Retinal pigment epithelial cell (primary cell): ENCODE results near the gene SCAANT1.
A peak's percentile ranks its signal among the peaks of the same experiment; 100 is the strongest.

Experiments used
- DNase-seq: peaks from one replicate; pipeline ENCODE4 v3.0.0-alpha.2; 2010; ENCODE audit warnings: low read depth
- H3K4me3 ChIP-seq: 2 replicates; pipeline ENCODE4 v1.5.1; 2011; ENCODE audit warnings: mild to moderate bottlenecking, low read length, control low read depth, moderate library complexity
- CTCF ChIP-seq: conservative IDR thresholded peaks from 2 replicates; pipeline ENCODE4 v1.5.1; 2011; ENCODE audit warnings: low read depth, low read length, control low read depth, inconsistent platforms

Gene SCAANT1

GRCh38 chr3:63864008-63864964 is 47.9 kb downstream of the SCAANT1 start:
- DNase-seq, result no peak
- TF ChIP-seq CTCF, result no peak
- peak overlapping the region; percentile 68 for H3K4me3 ChIP-seq

GRCh38 chr3:63863150-63864007 is 48.8 kb downstream of the SCAANT1 start, which contains the start of the genes ATXN7 and THOC7:
Gene ATXN7, plus strand, starts transcription at chr3:63863867. Its CDS starts 48,732 bp downstream, at chr3:63912599.
Gene THOC7, minus strand, starts transcription at chr3:63863805. Its CDS starts 15 bp downstream, at chr3:63863790.
- TF ChIP-seq CTCF, result no peak
- no peak for DNase-seq
- H3K4me3 ChIP-seq, result peak within 1 kb of the TSS; percentile 78

DNA sequence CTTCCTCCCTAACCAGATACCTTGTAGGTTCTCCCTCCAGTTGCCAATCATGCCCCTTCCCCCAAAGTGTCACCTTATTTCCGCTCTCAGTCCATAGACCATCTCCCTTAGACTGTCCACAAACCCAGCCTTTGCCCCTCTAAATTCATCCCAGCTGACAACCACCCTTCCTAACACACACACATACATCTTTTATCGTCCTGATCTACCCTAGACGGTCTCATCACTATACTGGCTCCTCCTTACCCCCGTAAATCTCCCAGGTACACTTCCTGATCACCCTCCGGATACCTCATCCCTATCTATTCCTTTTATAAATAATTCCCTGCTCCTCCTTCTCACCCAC is 49.4 kb downstream of the SCAANT1 start:
- H3K4me3 ChIP-seq, result peak overlapping the region; percentile 78
- TF ChIP-seq CTCF, result no peak
- DNase-seq, result no peak
